HCT116 (cell line): ENCODE measurements around the gene INTU. TPM values are rescaled to one million over a fixed set of nuclear protein-coding genes. Genes with fewer than 3 reads are reported as not detected.

Source experiments
- ATAC-seq: fragments of 200-7000 bp; cut with Tn5 transposase; 2 replicates; pipeline ENCODE4 v1.9.1; 2020; ENCODE audit warnings: mild to moderate bottlenecking, moderate library complexity
- BruUV-seq: library from RNA; stranded (reverse); fragments of 400-500 nt; replicated peaks from 2 replicates; lab custom pipeline; 2021; lab: Mats Ljungman, UMichigan
- CTCF ChIA-PET: fragments of 300-600 bp; sonication (Branson Sonifier 250); formaldehyde crosslinking; loops from one replicate; lab custom pipeline; 2021; ENCODE audit warnings: antibody characterized with exemption; lab: Charles Lee
- POLR2A ChIA-PET: fragments of 300-600, 350-600 bp; sonication (Branson Sonifier 250); formaldehyde crosslinking; loops from one replicate; lab custom pipeline; 2021; ENCODE audit warnings: antibody characterized with exemption; lab: Charles Lee
- RAD21 ChIA-PET, 2 experiments: fragments of 300-600 bp; sonication (Branson Sonifier 250); formaldehyde crosslinking; loops; one replicate each; lab custom pipeline; 2023; ENCODE audit warnings: low total read pairs in 2 of 2; ENCODE audit not compliant: uncharacterized antibody in 2 of 2, unreplicated experiment in 2 of 2, low non-redundant PET in 1 of 2; lab: Charles Lee
- DNase-seq: peaks from one replicate; pipeline ENCODE4 v3.0.0-alpha.2; 2010; ENCODE audit warnings: low read depth, low spot score
- H2AFZ ChIP-seq: fragments of 200-600 bp; shearing (Covaris generic), sonication (generic); 2 replicates; pipeline ENCODE4 v1.6.1; 2017; ENCODE audit warnings: low read depth, mixed run types, mixed read lengths, antibody characterized with exemption, low read length; ENCODE audit not compliant: poor library complexity, severe bottlenecking
- H3K27ac ChIP-seq: 2 replicates; pipeline ENCODE4 v1.5.1; 2012; ENCODE audit warnings: low read depth, low read length
- H3K27me3 ChIP-seq: fragments of 200-600 bp; sonication (generic); 2 replicates; pipeline ENCODE4 v1.6.1; 2016; ENCODE audit warnings: mixed run types, low read length, mixed read lengths; ENCODE audit not compliant: insufficient read depth
- H3K36me3 ChIP-seq, 2 experiments: fragments of 200-500 bp in 1 of 2; fragments of 200-600 bp in 1 of 2; sonication (Bioruptor generic) in 1 of 2; sonication (generic) in 1 of 2; 2 replicates each; pipeline versions ENCODE4 v1.5.1 to v1.6.1; 2014 to 2016; ENCODE audit warnings: low read length in 2 of 2, inconsistent platforms in 1 of 2, mixed read lengths in 1 of 2, mixed run types in 1 of 2; ENCODE audit not compliant: insufficient read depth in 2 of 2, control insufficient read depth in 1 of 2
- H3K4me1 ChIP-seq, 2 experiments: fragments of 200-600 bp in 1 of 2; sonication (generic) in 1 of 2; 2 replicates each; pipeline versions ENCODE4 v1.5.1 to v1.6.1; 2012 to 2017; ENCODE audit warnings: low read length in 2 of 2, inconsistent platforms in 1 of 2, mild to moderate bottlenecking in 1 of 2, mixed read lengths in 1 of 2, mixed run types in 1 of 2, moderate library complexity in 1 of 2; ENCODE audit not compliant: insufficient read depth in 2 of 2, control insufficient read depth in 1 of 2
- H3K4me2 ChIP-seq: fragments of 200-600 bp; sonication (generic); 2 replicates; pipeline ENCODE4 v1.6.1; 2017; ENCODE audit warnings: mixed run types, low read length, mixed read lengths
- H3K4me3 ChIP-seq, 2 experiments: fragments of 200-600 bp in 1 of 2; sonication (generic) in 1 of 2; replicated peaks in 1 of 2; 2 replicates each; pipeline ENCODE4 v1.5.1; 2011 to 2016; ENCODE audit warnings: low read length in 2 of 2, control low read depth in 1 of 2, low read depth in 1 of 2, mild to moderate bottlenecking in 1 of 2, mixed read lengths in 1 of 2, mixed run types in 1 of 2
- H3K79me2 ChIP-seq: fragments of 200-600 bp; sonication (generic); 2 replicates; pipeline ENCODE4 v1.6.1; 2017; ENCODE audit warnings: mild to moderate bottlenecking, mixed run types, low read length, moderate library complexity, mixed read lengths; ENCODE audit not compliant: insufficient read depth
- H3K9ac ChIP-seq: fragments of 200-600 bp; sonication (generic); 2 replicates; pipeline ENCODE4 v1.6.1; 2016; ENCODE audit warnings: low read length, mixed read lengths
- H3K9me2 ChIP-seq: fragments of 200-600 bp; sonication (generic), shearing (Covaris generic); 2 replicates; pipeline ENCODE4 v1.6.1; 2017; ENCODE audit warnings: mixed run types, mild to moderate bottlenecking, moderate library complexity; ENCODE audit not compliant: insufficient read depth
- H3K9me3 ChIP-seq, 2 experiments: fragments of 200-500 bp in 1 of 2; fragments of 200-600 bp in 1 of 2; sonication (Bioruptor generic) in 1 of 2; sonication (generic) in 1 of 2; 2 replicates each; pipeline ENCODE4 v1.6.1; 2014 to 2017; ENCODE audit warnings: low read length in 2 of 2, mixed read lengths in 2 of 2, inconsistent platforms in 1 of 2, low read depth in 1 of 2, mild to moderate bottlenecking in 1 of 2, mixed run types in 1 of 2, moderate library complexity in 1 of 2; ENCODE audit not compliant: control insufficient read depth in 1 of 2, insufficient read depth in 1 of 2
- H4K20me1 ChIP-seq: fragments of 200-600 bp; sonication (generic), shearing (Covaris generic); 2 replicates; pipeline ENCODE4 v1.6.1; 2017; ENCODE audit warnings: mixed run types, mild to moderate bottlenecking, moderate library complexity; ENCODE audit not compliant: insufficient read depth
- ATF3 ChIP-seq: IDR thresholded peaks from 2 replicates; pipeline ENCODE4 v1.6.1; 2012
- CBX3 ChIP-seq: IDR thresholded peaks from 2 replicates; pipeline ENCODE4 v1.6.1; 2012; ENCODE audit warnings: low read depth
- CEBPB ChIP-seq: IDR thresholded peaks from 2 replicates; pipeline ENCODE4 v1.6.1; 2012; ENCODE audit warnings: low read depth
- ELF1 ChIP-seq: IDR thresholded peaks from 2 replicates; pipeline ENCODE4 v1.6.1; 2012; ENCODE audit warnings: low read depth, borderline replicate concordance
- EZH2 ChIP-seq: fragments of 200-600 bp; sonication (generic); IDR thresholded peaks from 2 replicates; pipeline ENCODE4 v1.6.1; 2017; ENCODE audit warnings: antibody characterized with exemption, mixed run types
- EZH2phosphoT487 ChIP-seq: fragments of 200-600 bp; IDR thresholded peaks from 2 replicates; pipeline ENCODE4 v1.6.1; 2018; ENCODE audit warnings: antibody characterized with exemption, borderline replicate concordance
- FOSL1 ChIP-seq: IDR thresholded peaks from 2 replicates; pipeline ENCODE4 v1.6.1; 2012; ENCODE audit warnings: low read depth
- JUND ChIP-seq: IDR thresholded peaks from 2 replicates; pipeline ENCODE4 v1.6.1; 2012
- POLR2A ChIP-seq: IDR thresholded peaks from 2 replicates; pipeline ENCODE4 v1.7.0; 2011; ENCODE audit warnings: borderline replicate concordance; ENCODE audit not compliant: insufficient read depth, insufficient read length; ENCODE audit errors: extremely low read depth
- POLR2AphosphoS5 ChIP-seq: IDR thresholded peaks from 2 replicates; pipeline ENCODE4 v1.6.1; 2011; ENCODE audit warnings: mild to moderate bottlenecking, low read depth, low read length, moderate library complexity
- REST ChIP-seq: IDR thresholded peaks from 2 replicates; pipeline ENCODE4 v1.6.1; 2012; ENCODE audit warnings: low read depth
- SIN3A ChIP-seq: IDR thresholded peaks from 2 replicates; pipeline ENCODE4 v1.6.1; 2012; ENCODE audit warnings: low read depth
- SP1 ChIP-seq: IDR thresholded peaks from 2 replicates; pipeline ENCODE4 v1.6.1; 2012; ENCODE audit warnings: low read depth
- TCF7L2 ChIP-seq: IDR thresholded peaks from 2 replicates; pipeline ENCODE4 v1.7.0; 2011; ENCODE audit warnings: borderline replicate concordance, inconsistent platforms; ENCODE audit not compliant: insufficient read depth, insufficient read length; ENCODE audit errors: extremely low read depth
- YY1 ChIP-seq: IDR thresholded peaks from 2 replicates; pipeline ENCODE4 v1.6.1; 2011; ENCODE audit warnings: low read length, low read depth, moderate library complexity, mild to moderate bottlenecking; ENCODE audit not compliant: insufficient replicate concordance; ENCODE audit errors: extremely low read depth
- ZFX ChIP-seq: fragments of 450-650 bp; IDR thresholded peaks from 2 replicates; pipeline ENCODE4 v1.6.1; 2017
- ZNF274 ChIP-seq: fragments of 200-500 bp; sonication (Bioruptor generic); IDR thresholded peaks from 2 replicates; pipeline ENCODE4 v1.6.1; 2014; ENCODE audit warnings: mild to moderate bottlenecking, low read depth, low read length, inconsistent platforms
- intact Hi-C: fragments of 100-400 bp; cut with micrococcal nuclease; formaldehyde crosslinking; loops from 2 replicates; pipeline ENCODE4 v1.10.0; 2022
- total RNA-seq: library from RNA; stranded (reverse); gene quantifications from one replicate; pipeline ENCODE4 v1.2.1, GENCODE V29; 2021; ENCODE audit not compliant: unreplicated experiment
- TF ChIP-seq, protein P1 (sequence below): IDR thresholded peaks from 2 replicates; pipeline ENCODE4 v1.6.1; 2011; ENCODE audit warnings: mild to moderate bottlenecking, low read length, moderate library complexity; ENCODE audit not compliant: insufficient replicate concordance; ENCODE audit errors: extremely low read depth
- TF ChIP-seq, protein P2 (sequence below): IDR thresholded peaks from 2 replicates; pipeline ENCODE4 v1.6.1; 2012
- TF ChIP-seq, protein P3 (sequence below), 3 experiments: fragments of 200-600 bp in 1 of 3; sonication (generic) in 1 of 3; IDR thresholded peaks in 2 of 3; conservative IDR thresholded peaks in 1 of 3; 2 replicates each; pipeline ENCODE4 v1.5.1; 2012 to 2017; ENCODE audit warnings: low read depth in 2 of 3, low read length in 2 of 3, antibody characterized with exemption in 1 of 3, borderline replicate concordance in 1 of 3, control low read depth in 1 of 3, mild to moderate bottlenecking in 1 of 3, mixed read lengths in 1 of 3, mixed run types in 1 of 3, moderate library complexity in 1 of 3; ENCODE audit not compliant: insufficient read depth in 1 of 3

INTU gene
- total RNA-seq, 1 experiment from 2014 or later: 12.0 TPM

DNA sequence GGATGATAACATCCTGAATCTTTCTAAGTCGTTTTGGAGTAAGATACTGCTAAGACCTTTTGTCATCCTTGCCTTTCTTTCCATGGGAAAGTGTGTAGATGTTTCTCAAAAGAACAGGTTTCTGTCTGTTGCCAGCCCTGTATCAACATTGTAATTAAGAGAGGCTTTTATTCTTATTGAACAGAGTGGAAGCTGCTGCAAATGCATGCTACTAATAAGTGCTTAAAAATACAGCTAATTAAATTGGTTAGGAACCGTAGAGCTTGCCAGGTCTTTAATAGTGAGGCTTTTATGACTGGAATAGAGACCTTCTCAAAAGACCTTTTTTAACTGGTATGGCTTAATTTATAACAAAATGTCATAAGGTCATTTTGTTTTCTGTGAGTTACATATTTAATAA lies 34.4 kb downstream of the INTU start:
- no peaks in the 10 kb centered on the region for H3K27me3 ChIP-seq
- intact Hi-C loops: no loop called here
- no peak overlapping the region for H3K9ac ChIP-seq
- no TSS peak for BruUV-seq
- CTCF ChIA-PET: no interaction called here
- H3K27ac ChIP-seq: no peak overlapping the region
- H3K9me2 ChIP-seq: no peaks in the 10 kb centered on the region
- H3K4me1 ChIP-seq: no peaks in the 10 kb centered on the region
- H3K9me3 ChIP-seq: no peaks in the 10 kb centered on the region
- no peak for DNase-seq
- no peak overlapping the region for H3K4me3 ChIP-seq
- ATAC-seq: no peak
- RAD21 ChIA-PET: no interaction called here
- H3K36me3 ChIP-seq: no peaks in the 10 kb centered on the region
- POLR2A ChIA-PET: no interaction called here
- H3K4me2 ChIP-seq: no peak overlapping the region
- no peak overlapping the region for H2AFZ ChIP-seq
- TF ChIP-seq, protein P1, sequence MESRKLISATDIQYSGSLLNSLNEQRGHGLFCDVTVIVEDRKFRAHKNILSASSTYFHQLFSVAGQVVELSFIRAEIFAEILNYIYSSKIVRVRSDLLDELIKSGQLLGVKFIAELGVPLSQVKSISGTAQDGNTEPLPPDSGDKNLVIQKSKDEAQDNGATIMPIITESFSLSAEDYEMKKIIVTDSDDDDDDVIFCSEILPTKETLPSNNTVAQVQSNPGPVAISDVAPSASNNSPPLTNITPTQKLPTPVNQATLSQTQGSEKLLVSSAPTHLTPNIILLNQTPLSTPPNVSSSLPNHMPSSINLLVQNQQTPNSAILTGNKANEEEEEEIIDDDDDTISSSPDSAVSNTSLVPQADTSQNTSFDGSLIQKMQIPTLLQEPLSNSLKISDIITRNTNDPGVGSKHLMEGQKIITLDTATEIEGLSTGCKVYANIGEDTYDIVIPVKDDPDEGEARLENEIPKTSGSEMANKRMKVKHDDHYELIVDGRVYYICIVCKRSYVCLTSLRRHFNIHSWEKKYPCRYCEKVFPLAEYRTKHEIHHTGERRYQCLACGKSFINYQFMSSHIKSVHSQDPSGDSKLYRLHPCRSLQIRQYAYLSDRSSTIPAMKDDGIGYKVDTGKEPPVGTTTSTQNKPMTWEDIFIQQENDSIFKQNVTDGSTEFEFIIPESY: no peak
- TF ChIP-seq EZH2phosphoT487: no peak
- TF ChIP-seq, protein P2, sequence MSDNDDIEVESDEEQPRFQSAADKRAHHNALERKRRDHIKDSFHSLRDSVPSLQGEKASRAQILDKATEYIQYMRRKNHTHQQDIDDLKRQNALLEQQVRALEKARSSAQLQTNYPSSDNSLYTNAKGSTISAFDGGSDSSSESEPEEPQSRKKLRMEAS: no peak
- TF ChIP-seq FOSL1: no peak
- TF ChIP-seq EZH2: no peak
- no peak for TF ChIP-seq SP1
- TF ChIP-seq ATF3: no peak
- TF ChIP-seq YY1: no peak
- no peak for TF ChIP-seq ELF1
- no peak for TF ChIP-seq POLR2AphosphoS5
- no peak for TF ChIP-seq POLR2A
- TF ChIP-seq JUND: no peak
- no peak for TF ChIP-seq REST
- no peak for TF ChIP-seq CEBPB
- TF ChIP-seq SIN3A: no peak
- no peak for TF ChIP-seq CBX3
- TF ChIP-seq, protein P3, sequence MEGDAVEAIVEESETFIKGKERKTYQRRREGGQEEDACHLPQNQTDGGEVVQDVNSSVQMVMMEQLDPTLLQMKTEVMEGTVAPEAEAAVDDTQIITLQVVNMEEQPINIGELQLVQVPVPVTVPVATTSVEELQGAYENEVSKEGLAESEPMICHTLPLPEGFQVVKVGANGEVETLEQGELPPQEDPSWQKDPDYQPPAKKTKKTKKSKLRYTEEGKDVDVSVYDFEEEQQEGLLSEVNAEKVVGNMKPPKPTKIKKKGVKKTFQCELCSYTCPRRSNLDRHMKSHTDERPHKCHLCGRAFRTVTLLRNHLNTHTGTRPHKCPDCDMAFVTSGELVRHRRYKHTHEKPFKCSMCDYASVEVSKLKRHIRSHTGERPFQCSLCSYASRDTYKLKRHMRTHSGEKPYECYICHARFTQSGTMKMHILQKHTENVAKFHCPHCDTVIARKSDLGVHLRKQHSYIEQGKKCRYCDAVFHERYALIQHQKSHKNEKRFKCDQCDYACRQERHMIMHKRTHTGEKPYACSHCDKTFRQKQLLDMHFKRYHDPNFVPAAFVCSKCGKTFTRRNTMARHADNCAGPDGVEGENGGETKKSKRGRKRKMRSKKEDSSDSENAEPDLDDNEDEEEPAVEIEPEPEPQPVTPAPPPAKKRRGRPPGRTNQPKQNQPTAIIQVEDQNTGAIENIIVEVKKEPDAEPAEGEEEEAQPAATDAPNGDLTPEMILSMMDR (IDR thresholded peaks at IDR 0.05 in 2 of 3, conservative IDR thresholded peaks at IDR 0.05 in 1 of 3; ENCODE audit: borderline replicate concordance in 1 of 3, insufficient read depth in 1 of 3, low read depth in 2 of 3, low read length in 2 of 3): no peak
- TF ChIP-seq ZNF274: no peak
- TF ChIP-seq TCF7L2: no peak
- TF ChIP-seq ZFX: no peak
- H3K79me2 ChIP-seq: no peaks in the 10 kb centered on the region
- H4K20me1 ChIP-seq: no peaks in the 10 kb centered on the region
